Mesothelial cell of epicardium (in vitro differentiated cells): ENCODE data around the gene CPLX1. TPM values are rescaled to one million over a fixed set of nuclear protein-coding genes. Genes with fewer than 3 reads are reported as not detected.
A peak's percentile ranks its signal among the peaks of the same experiment; 100 is the strongest.

Experiments used
- DNase-seq, 2 experiments: peaks; one replicate each; pipeline ENCODE4 v3.0.0; 2021; ENCODE audit warnings: low spot score in 2 of 2; ENCODE audit not compliant: unreplicated experiment in 2 of 2
- H3K27ac Mint-ChIP-seq: 2 replicates; pipeline ENCODE4 v1.8.0; 2021; ENCODE audit warnings: mixed read lengths
- H3K27me3 Mint-ChIP-seq: 2 replicates; pipeline ENCODE4 v1.8.0; 2021; ENCODE audit warnings: low read depth, mixed read lengths
- H3K36me3 Mint-ChIP-seq: 2 replicates; pipeline ENCODE4 v1.8.0; 2021; ENCODE audit warnings: mixed read lengths
- H3K4me1 Mint-ChIP-seq: 2 replicates; pipeline ENCODE4 v1.8.0; 2021; ENCODE audit warnings: mixed read lengths
- H3K4me3 Mint-ChIP-seq: 2 replicates; pipeline ENCODE4 v1.8.0; 2021; ENCODE audit warnings: mild to moderate bottlenecking, moderate library complexity, mixed read lengths
- H3K9me3 Mint-ChIP-seq: 2 replicates; pipeline ENCODE4 v1.8.0; 2021; ENCODE audit warnings: mixed read lengths
- CTCF ChIP-seq: fragments of 200-600 bp; sonication (generic); IDR thresholded peaks from one replicate; pipeline ENCODE4 v1.5.0; 2021; ENCODE audit warnings: antibody characterized with exemption; ENCODE audit not compliant: unreplicated experiment
- total RNA-seq: library from RNA; stranded (reverse); gene quantifications from 3 replicates; pipeline ENCODE4 v1.2.1, GENCODE V29; 2021

Gene CPLX1
- total RNA-seq, 1 donor from 2014 or later = 4.6 TPM

GRCh38 chr4:766559-767283, 59.2 kb downstream of the CPLX1 start:
- no peaks in the 10 kb centered on the region for H3K9me3 Mint-ChIP-seq
- no peak overlapping the region for H3K4me3 Mint-ChIP-seq
- no peaks in the 10 kb centered on the region for H3K4me1 Mint-ChIP-seq
- peaks cover 52% of the 10 kb centered on the region for H3K36me3 Mint-ChIP-seq
- peak overlapping the region; percentile 55 for H3K27ac Mint-ChIP-seq
- TF ChIP-seq CTCF = no peak
- DNase-seq = no peak
- no peaks in the 10 kb centered on the region for H3K27me3 Mint-ChIP-seq

GRCh38 chr4:766152-766515, 59.8 kb downstream of the CPLX1 start:
- DNase-seq = no peak
- Mint-ChIP-seq H3K27ac (peak overlapping the region; percentile 68), H3K4me3 (no peak overlapping the region)

GRCh38 chr4:764405-765169, 61.3 kb downstream of the CPLX1 start:
- H3K36me3 Mint-ChIP-seq = peaks cover 67% of the 10 kb centered on the region
- no peak overlapping the region for H3K4me3 Mint-ChIP-seq
- H3K9me3 Mint-ChIP-seq = peaks cover 8% of the 10 kb centered on the region
- no peak for TF ChIP-seq CTCF
- no peak overlapping the region for H3K27ac Mint-ChIP-seq
- DNase-seq = no peak
- H3K4me1 Mint-ChIP-seq = no peaks in the 10 kb centered on the region
- H3K27me3 Mint-ChIP-seq = no peaks in the 10 kb centered on the region

More at GRCh38 chr4:766152-766515, 59.8 kb downstream of the CPLX1 start:
- no peak for TF ChIP-seq CTCF
- H3K4me1 Mint-ChIP-seq = no peaks in the 10 kb centered on the region
- H3K36me3 Mint-ChIP-seq = peaks cover 58% of the 10 kb centered on the region
- H3K27me3 Mint-ChIP-seq = no peaks in the 10 kb centered on the region
- no peaks in the 10 kb centered on the region for H3K9me3 Mint-ChIP-seq

GRCh38 chr4:763922-764321, 62.0 kb downstream of the CPLX1 start:
- DNase-seq = no peak
- no peak overlapping the region for H3K4me3 Mint-ChIP-seq
- no peak for TF ChIP-seq CTCF
- H3K27me3 Mint-ChIP-seq = no peaks in the 10 kb centered on the region
- H3K27ac Mint-ChIP-seq = no peak overlapping the region
- H3K4me1 Mint-ChIP-seq = no peaks in the 10 kb centered on the region
- H3K9me3 Mint-ChIP-seq = peaks cover 8% of the 10 kb centered on the region
- H3K36me3 Mint-ChIP-seq = peaks cover 63% of the 10 kb centered on the region

GRCh38 chr4:763191-763810, 62.6 kb downstream of the CPLX1 start:
- peaks cover 8% of the 10 kb centered on the region for H3K9me3 Mint-ChIP-seq
- H3K36me3 Mint-ChIP-seq = peaks cover 63% of the 10 kb centered on the region
- H3K27ac Mint-ChIP-seq = no peak overlapping the region
- no peaks in the 10 kb centered on the region for H3K27me3 Mint-ChIP-seq
- H3K4me3 Mint-ChIP-seq = no peak overlapping the region
- DNase-seq = no peak
- no peak for TF ChIP-seq CTCF
- no peaks in the 10 kb centered on the region for H3K4me1 Mint-ChIP-seq
